Putamen (tissue), 1 donor: ENCODE results near the gene ARMS2.

Experiments used
- DNase-seq: peaks from one replicate; pipeline ENCODE4 v3.0.0-alpha.2; 2016; ENCODE audit warnings: low spot score

ARMS2 gene

DNA sequence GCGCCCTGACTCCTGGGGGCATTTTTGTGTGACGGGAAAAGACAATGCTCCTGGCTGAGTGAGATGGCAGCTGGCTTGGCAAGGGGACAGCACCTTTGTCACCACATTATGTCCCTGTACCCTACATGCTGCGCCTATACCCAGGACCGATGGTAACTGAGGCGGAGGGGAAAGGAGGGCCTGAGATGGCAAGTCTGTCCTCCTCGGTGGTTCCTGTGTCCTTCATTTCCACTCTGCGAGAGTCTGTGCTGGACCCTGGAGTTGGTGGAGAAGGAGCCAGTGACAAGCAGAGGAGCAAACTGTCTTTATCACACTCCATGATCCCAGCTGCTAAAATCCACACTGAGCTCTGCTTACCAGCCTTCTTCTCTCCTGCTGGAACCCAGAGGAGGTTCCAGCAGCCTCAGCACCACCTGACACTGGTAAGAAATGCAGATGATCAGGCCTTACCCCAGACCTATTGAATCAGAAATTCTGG is at the start of gene ARMS2:
ARMS2 (plus strand) TSS at position 51 of the 478 bp plus-strand sequence; CDS start at position 126, 75 bp downstream.
- DNase-seq: no peak

- peak; percentile 58 for DNase-seq
Measured at GRCh38 chr10:122407375-122408125, 46.9 kb upstream of the ARMS2 start.

DNA sequence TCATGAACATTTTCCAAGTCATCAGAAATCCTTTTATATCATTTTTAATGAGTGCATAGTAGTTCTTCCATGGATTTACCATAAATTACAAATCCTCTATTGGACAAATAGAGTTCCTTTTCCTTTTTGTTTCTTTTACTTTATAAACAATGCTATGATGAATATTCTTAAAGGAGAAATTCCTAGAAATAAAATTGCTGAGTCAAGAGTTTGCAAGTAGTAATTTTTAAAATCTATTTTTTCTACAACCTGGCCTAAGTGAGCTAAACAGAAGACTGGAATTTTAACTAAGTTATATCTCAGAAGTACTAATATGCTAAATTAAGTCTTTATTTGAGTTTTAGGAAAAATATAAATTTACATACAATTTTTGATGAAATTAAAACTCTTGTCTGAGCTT is 41.1 kb upstream of the ARMS2 start:
- DNase-seq: no peak

DNA sequence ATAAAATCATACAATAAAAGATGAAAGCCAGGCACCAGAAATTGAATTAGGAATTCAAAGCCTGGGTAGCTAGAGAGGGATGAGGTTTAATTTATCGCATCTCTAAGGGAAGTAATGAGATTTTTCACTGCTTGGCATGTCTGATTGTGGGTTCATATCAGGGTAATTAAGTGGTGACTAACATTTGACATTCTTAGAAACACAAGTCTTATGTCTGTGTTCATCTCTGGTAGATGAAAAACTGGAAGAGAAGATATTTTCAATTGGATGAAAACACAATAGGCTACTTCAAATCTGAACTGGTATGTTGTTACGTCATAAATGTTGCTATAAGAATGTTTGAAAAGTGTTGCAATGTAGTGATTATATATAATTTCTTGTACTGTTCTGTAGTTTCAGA is 36.8 kb upstream of the ARMS2 start:
- no peak for DNase-seq

DNA sequence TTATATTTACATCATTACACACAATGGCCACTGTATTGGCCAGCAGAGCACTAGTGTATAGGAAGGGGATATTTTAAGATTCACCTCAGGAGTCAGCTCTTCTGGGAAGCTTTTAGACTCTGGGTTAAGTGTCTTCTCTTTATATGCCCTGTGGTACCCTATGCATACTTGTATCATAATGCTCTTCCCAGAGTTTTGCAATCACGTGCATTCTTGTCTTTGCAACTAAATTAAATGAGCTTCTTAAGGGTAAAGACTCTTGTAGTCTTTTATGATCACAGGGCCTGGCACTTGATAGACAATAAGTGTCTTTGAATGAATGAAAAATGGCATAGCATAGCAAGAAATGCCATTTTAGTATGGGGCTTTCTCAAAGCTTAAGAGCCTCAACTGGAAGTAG is 35.4 kb upstream of the ARMS2 start:
- no peak for DNase-seq

GRCh38 chr10:122419876-122420623 is 34.4 kb upstream of the ARMS2 start:
- no peak for DNase-seq

- DNase-seq: peak; percentile 36
Measured at GRCh38 chr10:122420624-122421007, 33.8 kb upstream of the ARMS2 start.

DNA sequence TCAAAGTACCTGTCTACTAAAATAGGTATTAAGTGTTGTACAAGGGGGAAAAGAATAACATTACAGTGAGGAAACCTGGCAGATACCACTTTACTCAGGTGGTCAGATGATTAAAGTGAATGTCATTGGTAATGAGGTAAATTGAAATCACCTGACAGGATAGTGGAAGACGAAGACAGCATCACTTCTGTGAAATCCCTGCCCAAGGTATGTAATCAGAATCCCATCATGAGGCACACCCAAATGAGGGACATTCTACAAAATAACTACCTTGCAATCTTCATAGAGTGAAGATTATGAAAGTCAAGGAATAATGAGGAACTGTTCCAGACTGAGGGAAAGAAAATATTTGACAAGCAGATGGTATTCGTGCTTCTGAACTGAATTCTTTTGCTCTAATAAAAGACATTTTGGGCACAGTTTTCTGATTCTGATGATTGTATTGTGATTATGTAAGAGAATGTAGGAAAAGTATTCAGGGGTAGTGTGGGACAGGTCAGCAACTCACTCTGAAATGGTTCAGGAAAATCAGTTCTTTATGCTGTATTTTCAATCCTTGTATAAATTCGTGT is 33.3 kb upstream of the ARMS2 start:
- no peak for DNase-seq

DNA sequence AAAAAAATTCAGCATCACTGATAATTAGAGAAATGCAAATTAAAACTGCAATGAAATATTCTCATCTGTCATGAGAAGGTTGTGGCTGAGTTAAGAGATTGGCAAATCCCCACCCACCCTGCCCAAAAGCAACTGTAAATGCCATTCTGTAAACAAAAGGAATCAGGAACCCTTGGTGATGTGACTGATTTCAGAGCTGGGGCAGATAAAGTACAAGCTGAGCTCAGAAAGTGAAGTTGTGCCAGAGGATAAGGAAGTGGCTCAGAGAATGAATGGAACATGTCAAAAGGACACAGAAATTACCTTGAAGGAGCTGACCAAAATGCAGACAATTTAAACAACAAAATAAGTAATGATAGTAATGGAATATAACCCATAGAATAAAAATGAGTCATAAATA is 32.7 kb upstream of the ARMS2 start:
- no peak for DNase-seq

- DNase-seq: no peak
Measured at GRCh38 chr10:122422266-122422989, 32.0 kb upstream of the ARMS2 start.

- DNase-seq: no peak
Measured at GRCh38 chr10:122424059-122424458, 30.4 kb upstream of the ARMS2 start.

GRCh38 chr10:122426829-122427228 is 27.6 kb upstream of the ARMS2 start:
- no peak for DNase-seq

GRCh38 chr10:122427280-122427679 is 27.2 kb upstream of the ARMS2 start:
- DNase-seq: no peak

DNA sequence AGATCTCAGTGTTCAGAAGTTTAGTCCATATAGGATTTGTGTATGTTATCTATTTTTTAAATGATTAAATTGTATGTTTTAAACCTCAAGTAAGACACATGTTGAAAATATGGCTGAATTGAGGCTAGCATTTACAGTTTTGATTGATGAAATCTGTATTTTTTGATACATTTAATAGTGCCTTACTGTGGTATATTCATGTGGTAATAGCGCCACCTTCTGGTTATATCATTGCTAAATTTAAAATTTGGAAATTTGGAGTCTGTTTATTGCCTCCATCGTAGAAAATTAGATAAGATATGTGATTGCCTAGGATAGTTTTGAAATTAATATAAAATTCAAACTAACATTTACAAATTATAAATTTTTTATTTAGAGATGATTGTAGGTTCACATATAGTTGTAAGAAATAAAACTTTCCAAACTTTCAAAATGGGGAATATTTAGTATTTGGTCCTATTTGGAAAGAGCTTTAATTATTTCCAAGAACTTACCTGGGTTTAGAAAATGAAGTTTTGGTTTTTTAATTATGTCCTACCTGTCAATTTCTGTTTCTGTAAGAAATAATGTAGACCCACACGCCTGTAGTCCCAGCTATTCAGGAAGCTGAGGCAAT is 19.1 kb upstream of the ARMS2 start:
- DNase-seq: no peak

GRCh38 chr10:122441961-122442360 is 12.5 kb upstream of the ARMS2 start:
- DNase-seq: no peak

DNA sequence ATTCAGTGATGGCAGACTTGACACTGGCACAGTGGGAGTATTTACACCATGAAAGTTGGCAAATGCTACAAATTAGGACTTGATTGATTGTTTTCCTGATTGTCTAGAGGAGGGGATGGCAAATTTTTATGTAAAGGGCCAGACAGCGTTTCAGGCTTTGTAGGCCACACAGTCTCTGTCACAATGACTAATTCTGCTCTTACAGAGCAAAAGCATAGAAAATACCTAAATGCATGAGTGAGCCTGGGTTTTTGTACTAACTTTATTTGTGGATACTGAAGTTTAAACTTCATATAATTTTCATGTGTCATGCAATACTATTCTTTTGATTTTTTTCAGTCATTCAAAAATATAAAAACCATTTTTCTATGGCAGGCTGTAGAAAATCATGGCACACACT is 9.0 kb upstream of the ARMS2 start:
- DNase-seq: no peak

GRCh38 chr10:122445904-122446303 is 8.5 kb upstream of the ARMS2 start:
- DNase-seq: no peak

GRCh38 chr10:122446668-122447423 is 7.6 kb upstream of the ARMS2 start:
- no peak for DNase-seq

DNA sequence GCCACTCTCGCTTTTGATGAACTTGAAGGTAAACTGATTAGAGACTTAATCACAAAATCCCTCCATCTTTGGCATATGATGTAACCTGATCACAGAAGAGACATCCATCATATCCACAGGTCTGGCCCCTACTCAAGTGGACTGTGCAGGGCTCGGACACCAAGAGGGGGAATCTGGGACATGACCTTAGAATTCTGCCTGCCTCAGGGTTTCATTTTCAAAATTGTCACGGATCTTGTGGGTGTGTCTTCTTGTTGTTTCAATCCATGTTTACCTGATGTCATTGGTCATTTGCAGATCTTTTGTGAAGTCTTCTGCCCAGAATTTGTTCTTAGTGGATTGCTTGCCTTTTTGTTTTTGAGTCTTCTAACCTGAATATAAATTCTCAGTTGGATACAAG is 5.9 kb upstream of the ARMS2 start:
- no peak for DNase-seq

DNA sequence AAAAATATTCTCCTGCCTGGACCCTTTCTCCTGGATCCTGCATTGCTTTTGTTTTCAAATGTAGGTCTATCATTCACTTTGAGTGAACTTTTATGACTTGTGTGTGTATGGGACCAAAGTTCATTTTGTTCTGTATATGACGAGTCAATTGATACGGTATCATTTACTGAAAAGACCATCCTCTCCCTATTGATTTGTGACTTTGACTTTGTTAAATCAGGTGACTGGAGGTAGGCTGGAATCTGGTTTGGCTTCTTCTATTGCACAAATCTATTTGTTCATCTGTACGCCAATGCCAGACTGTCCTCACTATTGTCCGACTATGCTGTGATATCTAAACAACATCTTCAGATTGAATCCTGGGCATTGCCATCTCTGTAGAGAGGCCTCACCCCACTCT is 5.3 kb upstream of the ARMS2 start:
- DNase-seq: no peak

- DNase-seq: no peak
Measured at GRCh38 chr10:122450353-122450990, 4.0 kb upstream of the ARMS2 start.
